Pancreas (tissue), 10 donors: ENCODE data around the gene GRM7. TPM values are rescaled to one million over a fixed set of nuclear protein-coding genes. Genes with fewer than 3 reads are reported as not detected.

Experiments
- ATAC-seq, 4 donors: fragments of 200-7000 bp; cut with Tn5 transposase; one replicate each; pipeline versions ENCODE4 v1.8.0 to v1.9.1; 2020; ENCODE audit warnings: mild to moderate bottlenecking in 4 of 4, moderate library complexity in 4 of 4
- DNase-seq, 6 donors: peaks; one replicate each; pipeline ENCODE4 v3.0.0-alpha.2; 2020
- FAIRE-seq: peaks from 2 replicates; lab custom pipeline; 2012; peaks lifted over from hg19 to GRCh38; lab: Jason Lieb, UNC
- H3K27ac ChIP-seq, 4 donors: fragments of 200-600 bp; sonication (generic); 1 replicate in 3 of 4; 2 replicates in 1 of 4; pipeline versions ENCODE4 v1.5.0 to v1.8.0; 2020
- H3K27me3 ChIP-seq, 4 donors: fragments of 200-600 bp; one replicate each; pipeline ENCODE4 v1.8.0; 2021
- H3K36me3 ChIP-seq, 3 donors: fragments of 200-600 bp; sonication (generic) in 1 of 3; one replicate each; pipeline versions ENCODE4 v1.5.0 to v1.8.0; 2020 to 2021
- H3K4me1 ChIP-seq, 3 donors: fragments of 200-600 bp; one replicate each; pipeline ENCODE4 v1.8.0; 2021
- H3K4me3 ChIP-seq, 4 donors: fragments of 200-600 bp; sonication (generic) in 2 of 4; one replicate each; pipeline versions ENCODE4 v1.5.0 to v1.8.0; 2020 to 2021
- H3K9me3 ChIP-seq, 4 donors: fragments of 200-600 bp; one replicate each; pipeline ENCODE4 v1.8.0; 2021
- CTCF ChIP-seq, 4 donors: fragments of 200-600 bp; sonication (generic) in 3 of 4; IDR thresholded peaks; one replicate each; pipeline versions ENCODE4 v1.5.0 to v1.8.0; 2021; ENCODE audit warnings: antibody characterized with exemption in 4 of 4
- WGBS, 2 donors: extraction: QIAGEN DNeasy Blood & Tissue Kit; methylation state at CpG; one replicate each; pipeline ENCODE4 v1.1.7; 2013; 5-methylcytosine and 5-hydroxymethylcytosine counted together
- intact Hi-C, 3 donors: fragments of 100-400 bp; cut with DNase I; formaldehyde crosslinking; loops; one replicate each; pipeline versions ENCODE4 v1.11.1 to v1.14.2; 2022
- polyA plus RNA-seq, 2 donors: library from polyadenylated mRNA; stranded (reverse); fragments of 200-250 nt; gene quantifications; one replicate each; pipeline ENCODE4 v1.2.3, GENCODE V29; 2013
- total RNA-seq, 6 donors: library from RNA; stranded (reverse); fragmentation: NEBNext Ultra II Directional in 4 of 6; extraction: Animal tissue kit (Norgen Biotek cat#: 25700) in 4 of 6; gene quantifications; one replicate each; pipeline versions ENCODE4 v1.2.1 to v1.2.4, GENCODE V29; 2021 to 2023
- donor health status: healthy with polysubstance abuse.
- donor health status: DM: no; HTN: no; CAD: no; lungs with moderate emphysema.
- donor health status: DM: no; HTN: no; CAD: no.
- donor health status: control.
- donor health status: control.
- donor health status: Bipolar disorder and iron deficiency.
- donor health status: DM: yes; HTN: yes; CAD: no.
- donor health status: DM: no; HTN: no; CAD: no.
- donor health status: DM: no; HTN: no; CAD: no.
- donor health status: DM: yes; HTN: yes; CAD: no.

Gene GRM7
- total and polyA plus RNA-seq, 8 donors = 0.03 to 0.28 (median 0.18) TPM; not detected in 4

- no peaks in the 10 kb centered on the region for H3K9me3 ChIP-seq
- no peaks in the 10 kb centered on the region for H3K27me3 ChIP-seq
- H3K4me3 ChIP-seq = no peak overlapping the region
- no peak overlapping the region for H3K27ac ChIP-seq
- no peak for DNase-seq
- no peak for TF ChIP-seq CTCF (IDR thresholded peaks at IDR 0.05)
- H3K36me3 ChIP-seq = no peaks in the 10 kb centered on the region
- ATAC-seq = no peak
- no peaks in the 10 kb centered on the region for H3K4me1 ChIP-seq
- intact Hi-C loops = no loop called here
- FAIRE-seq = no peak
These were observed 873.5 kb downstream of the GRM7 start for GRCh38 chr3:7734456-7734855.

GRCh38 chr3:7737263-7737662 is 876.3 kb downstream of the GRM7 start:
- 97 to 98% methylated on average over 1 of the region's 1 CpG for WGBS, 2 donors
- Histone ChIP-seq H3K36me3 (no peaks in the 10 kb centered on the region), H3K4me1 (no peaks in the 10 kb centered on the region), H3K9me3 (no peaks in the 10 kb centered on the region), H3K27ac (no peak overlapping the region), H3K27me3 (no peaks in the 10 kb centered on the region), H3K4me3 (no peak overlapping the region)
- no peak for ATAC-seq
- intact Hi-C loops = no loop called here
- DNase-seq = no peak
- no peak for FAIRE-seq
- no peak for TF ChIP-seq CTCF (IDR thresholded peaks at IDR 0.05)

GRCh38 chr3:7739754-7740153 is 878.8 kb downstream of the GRM7 start:
- ATAC-seq (no peak), DNase-seq (no peak), FAIRE-seq (no peak)
- Histone ChIP-seq H3K36me3 (no peaks in the 10 kb centered on the region), H3K27ac (no peak overlapping the region), H3K27me3 (no peaks in the 10 kb centered on the region), H3K9me3 (no peaks in the 10 kb centered on the region), H3K4me1 (no peaks in the 10 kb centered on the region), H3K4me3 (no peak overlapping the region)
- 71 to 82% methylated on average over 2 of the region's 2 CpGs for WGBS, 2 donors
- intact Hi-C loops = no loop called here
- no peak for TF ChIP-seq CTCF (IDR thresholded peaks at IDR 0.05)

GRCh38 chr3:7740458-7740857 is 879.5 kb downstream of the GRM7 start:
- Histone ChIP-seq H3K27ac (no peak overlapping the region), H3K4me3 (no peak overlapping the region), H3K9me3 (no peaks in the 10 kb centered on the region), H3K4me1 (no peaks in the 10 kb centered on the region), H3K27me3 (no peaks in the 10 kb centered on the region), H3K36me3 (no peaks in the 10 kb centered on the region)
- ATAC-seq (no peak), DNase-seq (no peak), FAIRE-seq (no peak)
- WGBS, 2 donors = 67 to 78% methylated on average over 12 of the region's 12 CpGs
- intact Hi-C loops = no loop called here
- TF ChIP-seq CTCF (IDR thresholded peaks at IDR 0.05) = no peak

GRCh38 chr3:7744850-7745249 is 883.9 kb downstream of the GRM7 start:
- intact Hi-C loops = no loop called here
- no peak for DNase-seq
- H3K4me3 ChIP-seq = no peak overlapping the region
- no peaks in the 10 kb centered on the region for H3K9me3 ChIP-seq
- no peak for ATAC-seq
- no peaks in the 10 kb centered on the region for H3K36me3 ChIP-seq
- no peak for FAIRE-seq
- H3K4me1 ChIP-seq = no peaks in the 10 kb centered on the region
- TF ChIP-seq CTCF (IDR thresholded peaks at IDR 0.05) = no peak
- H3K27me3 ChIP-seq = no peaks in the 10 kb centered on the region
- no peak overlapping the region for H3K27ac ChIP-seq
